Sigmoid colon (tissue), 4 donors: Measurements from ENCODE around the gene PTPN13.

ENCODE experiments used
- EP300 ChIP-seq, 4 donors: sonication (generic); formaldehyde crosslinking; IDR thresholded peaks; one replicate each; pipeline ENCODE4 v1.6.1; 2017; ENCODE audit warnings: antibody characterized with exemption in 4 of 4
- POLR2A ChIP-seq, 2 donors: fragments of 450-650 bp; IDR thresholded peaks; one replicate each; pipeline ENCODE4 v1.6.1; 2016; ENCODE audit warnings: antibody characterized with exemption in 2 of 2, mild to moderate bottlenecking in 2 of 2, moderate library complexity in 2 of 2
- POLR2AphosphoS5 ChIP-seq, 4 donors: sonication (generic); formaldehyde crosslinking; IDR thresholded peaks; one replicate each; pipeline ENCODE4 v1.6.1; 2017; ENCODE audit warnings: antibody characterized with exemption in 4 of 4
- TF ChIP-seq, protein P1 (sequence below), 4 experiments: fragments of 450-650 bp in 3 of 4; fragments of 200-600 bp in 1 of 4; IDR thresholded peaks; one replicate each; pipeline ENCODE4 v1.5.1; 2016 to 2019; ENCODE audit warnings: antibody characterized with exemption in 4 of 4, mild to moderate bottlenecking in 3 of 4, moderate library complexity in 2 of 4

DNA sequence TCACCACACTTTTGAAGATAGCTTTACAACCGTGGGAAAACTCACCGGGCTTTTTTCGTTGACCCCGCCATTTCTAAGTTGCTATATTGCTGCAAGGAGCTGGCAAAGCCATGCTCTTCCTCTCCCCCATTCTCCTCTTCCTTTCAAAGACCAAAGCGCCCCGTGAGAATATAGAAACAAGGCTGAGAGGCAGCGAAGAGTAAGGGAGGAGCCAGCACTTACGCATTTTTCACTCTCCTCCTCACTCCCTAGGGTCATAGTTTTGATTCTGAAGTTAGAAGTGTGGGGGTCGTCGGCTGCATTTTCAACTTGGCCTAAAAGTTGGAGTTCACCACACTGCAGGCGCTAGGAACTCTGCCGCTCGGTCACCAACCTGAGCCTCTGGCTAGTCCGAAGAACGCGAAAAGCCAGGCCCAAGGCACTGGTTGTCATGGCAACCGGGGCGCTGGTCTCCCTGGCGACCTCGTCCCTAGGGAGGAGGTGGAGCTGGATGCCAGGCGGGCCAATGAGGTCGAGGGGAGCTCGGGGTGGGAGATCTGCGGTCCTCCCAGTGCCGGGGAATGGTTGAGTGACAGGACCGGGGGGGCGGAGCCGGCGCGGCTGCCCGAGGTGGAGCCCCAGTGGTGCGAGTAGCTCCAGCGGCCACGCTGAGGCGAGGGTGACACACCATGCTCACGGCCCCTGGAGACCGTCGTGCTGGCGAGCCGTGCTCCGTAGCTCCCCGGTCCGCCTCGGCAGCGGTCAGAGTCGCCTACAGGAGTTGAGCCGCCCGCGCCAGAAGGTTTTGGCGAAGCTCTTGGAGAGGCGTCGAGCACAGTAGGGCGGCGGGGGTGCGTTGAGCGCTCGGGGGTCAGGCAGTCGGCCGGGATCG is at the start of gene PTPN13:
- TF ChIP-seq POLR2A (IDR thresholded peaks at IDR 0.05) (peak; percentile 28 to 61), POLR2AphosphoS5 (IDR thresholded peaks at IDR 0.05) (peak; percentile 83 to 97 (median 89)), EP300 (IDR thresholded peaks at IDR 0.05) (no peak)
- TF ChIP-seq, protein P1, sequence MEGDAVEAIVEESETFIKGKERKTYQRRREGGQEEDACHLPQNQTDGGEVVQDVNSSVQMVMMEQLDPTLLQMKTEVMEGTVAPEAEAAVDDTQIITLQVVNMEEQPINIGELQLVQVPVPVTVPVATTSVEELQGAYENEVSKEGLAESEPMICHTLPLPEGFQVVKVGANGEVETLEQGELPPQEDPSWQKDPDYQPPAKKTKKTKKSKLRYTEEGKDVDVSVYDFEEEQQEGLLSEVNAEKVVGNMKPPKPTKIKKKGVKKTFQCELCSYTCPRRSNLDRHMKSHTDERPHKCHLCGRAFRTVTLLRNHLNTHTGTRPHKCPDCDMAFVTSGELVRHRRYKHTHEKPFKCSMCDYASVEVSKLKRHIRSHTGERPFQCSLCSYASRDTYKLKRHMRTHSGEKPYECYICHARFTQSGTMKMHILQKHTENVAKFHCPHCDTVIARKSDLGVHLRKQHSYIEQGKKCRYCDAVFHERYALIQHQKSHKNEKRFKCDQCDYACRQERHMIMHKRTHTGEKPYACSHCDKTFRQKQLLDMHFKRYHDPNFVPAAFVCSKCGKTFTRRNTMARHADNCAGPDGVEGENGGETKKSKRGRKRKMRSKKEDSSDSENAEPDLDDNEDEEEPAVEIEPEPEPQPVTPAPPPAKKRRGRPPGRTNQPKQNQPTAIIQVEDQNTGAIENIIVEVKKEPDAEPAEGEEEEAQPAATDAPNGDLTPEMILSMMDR (IDR thresholded peaks at IDR 0.05), result no peak
